GM19438 (cell line): Measurements from ENCODE around the gene TM9SF4.
"Not testable (repeated sequence)": the region's sequence is repeated elsewhere in the genome, so short reads cannot be mapped to it uniquely, and the experiment has no call there.

Experiments
- ATAC-seq: cut with Tn5 transposase; IDR thresholded peaks from one replicate; pipeline ENCODE4 v1.9.1; 2021; ENCODE audit warnings: low read depth; ENCODE audit not compliant: unreplicated experiment

Gene TM9SF4

DNA sequence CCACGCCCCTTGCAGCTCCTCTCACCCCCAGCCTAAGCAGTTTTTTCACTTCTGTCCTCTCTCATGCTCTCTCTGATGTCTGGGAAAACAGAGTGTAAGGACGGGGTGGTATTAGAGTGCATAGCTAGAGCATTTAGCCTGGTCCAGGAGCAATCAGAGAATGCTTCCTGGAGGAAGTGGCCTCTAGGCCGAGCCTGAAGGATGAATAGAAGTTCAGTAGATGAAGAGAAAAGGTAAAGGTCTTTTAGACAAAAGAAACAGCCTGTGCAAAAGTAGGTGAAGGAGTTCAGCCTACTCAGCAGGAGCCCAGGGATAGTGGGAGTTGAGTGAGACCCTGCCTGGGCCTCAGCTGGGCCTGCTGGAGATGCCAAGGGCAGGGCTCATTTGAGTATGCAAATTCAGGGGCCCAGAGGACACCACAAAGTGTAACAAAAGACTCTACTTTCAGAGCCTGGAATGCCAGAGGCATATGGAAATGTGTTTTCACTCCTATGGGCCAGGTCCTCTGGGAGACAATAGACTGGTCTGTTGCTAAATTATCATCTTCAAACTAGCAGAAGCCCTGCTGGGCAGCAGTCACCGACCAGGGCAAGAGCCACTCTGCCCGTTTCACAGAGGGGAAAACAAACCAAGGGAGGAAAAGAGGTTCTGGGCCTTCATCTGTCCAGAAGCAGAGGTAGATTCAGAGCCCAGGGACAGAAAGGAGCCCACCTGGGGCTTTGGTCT is 19.7 kb upstream of the TM9SF4 start:
- ATAC-seq: no peak

GRCh38 chr20:32091888-32092346 is 17.6 kb upstream of the TM9SF4 start:
- ATAC-seq: no peak

- ATAC-seq: no peak
Measured at GRCh38 chr20:32098786-32099185, 10.7 kb upstream of the TM9SF4 start.

- no peak for ATAC-seq
Measured at GRCh38 chr20:32108814-32109391, 611 bp upstream of the TM9SF4 start.

GRCh38 chr20:32110173-32110704 is 725 bp downstream of the TM9SF4 start:
- ATAC-seq: no peak

GRCh38 chr20:32110727-32111126 is 1.2 kb downstream of the TM9SF4 start:
- ATAC-seq: no peak

- ATAC-seq: no peak
Measured at GRCh38 chr20:32111156-32111686, 1.7 kb downstream of the TM9SF4 start.

- no peak for ATAC-seq
Measured at GRCh38 chr20:32111753-32112152, 2.2 kb downstream of the TM9SF4 start.

GRCh38 chr20:32112841-32113240 is 3.3 kb downstream of the TM9SF4 start:
- no peak for ATAC-seq

DNA sequence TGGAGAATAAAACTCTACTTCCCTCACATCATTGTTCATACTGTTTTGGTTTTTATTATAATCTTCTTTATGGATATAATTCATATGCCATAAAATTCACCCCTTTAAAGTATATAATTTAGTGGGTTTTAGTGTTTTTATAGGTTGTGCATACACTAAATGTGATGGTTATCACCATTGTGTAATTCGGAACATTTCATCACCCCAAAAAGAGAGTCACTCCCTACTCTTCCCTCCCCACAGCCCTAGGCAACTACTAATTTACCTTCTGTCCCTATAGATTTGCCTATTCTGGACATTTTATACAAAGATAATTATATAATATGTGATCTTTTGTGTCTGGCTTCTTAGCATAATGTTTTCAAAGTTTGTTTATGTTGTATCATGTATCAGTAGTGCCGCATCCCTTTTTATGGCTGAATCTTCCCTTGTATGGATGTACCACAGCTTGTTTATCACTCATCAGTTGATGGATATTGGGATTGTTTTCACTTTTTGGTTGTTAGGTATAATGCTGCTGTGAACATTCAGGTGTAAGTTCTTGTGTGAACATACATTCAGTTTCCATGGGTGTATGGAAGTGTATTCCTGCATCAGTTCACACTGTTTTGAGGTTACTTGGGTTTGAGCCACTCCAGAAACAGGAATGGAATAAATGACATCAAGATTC is 4.2 kb downstream of the TM9SF4 start:
- no peak for ATAC-seq

DNA sequence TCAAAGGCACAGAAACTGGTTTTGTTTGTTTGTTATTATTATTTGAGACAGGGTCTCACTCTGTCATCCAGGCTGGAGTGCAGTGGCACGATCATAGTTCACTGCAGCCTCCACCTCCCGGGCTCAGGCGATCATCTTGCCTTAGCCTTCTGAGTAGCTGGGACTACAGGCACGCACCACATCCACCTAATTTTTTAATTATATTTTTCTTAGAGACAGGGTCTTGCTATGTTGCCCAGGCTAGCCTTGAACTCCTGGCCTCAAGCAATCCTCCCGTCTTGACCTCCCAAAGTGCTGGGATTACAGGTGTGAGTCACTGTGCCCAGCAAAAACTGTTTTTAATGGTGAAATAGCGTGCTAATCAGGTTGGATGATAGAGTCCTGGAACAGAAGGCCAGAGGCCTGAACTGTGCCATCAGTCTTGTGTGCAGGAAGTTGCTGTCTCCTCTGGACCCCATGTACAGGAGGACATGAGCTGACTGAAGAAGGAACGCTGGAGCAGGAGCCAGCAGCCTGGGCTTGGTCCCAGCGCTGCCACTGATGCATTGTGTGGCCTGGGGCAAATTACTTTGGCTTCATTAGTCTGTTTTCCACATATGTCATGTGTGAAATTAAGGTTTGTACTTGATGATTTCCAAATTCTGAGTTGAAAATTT is 4.9 kb downstream of the TM9SF4 start:
- ATAC-seq: no peak

DNA sequence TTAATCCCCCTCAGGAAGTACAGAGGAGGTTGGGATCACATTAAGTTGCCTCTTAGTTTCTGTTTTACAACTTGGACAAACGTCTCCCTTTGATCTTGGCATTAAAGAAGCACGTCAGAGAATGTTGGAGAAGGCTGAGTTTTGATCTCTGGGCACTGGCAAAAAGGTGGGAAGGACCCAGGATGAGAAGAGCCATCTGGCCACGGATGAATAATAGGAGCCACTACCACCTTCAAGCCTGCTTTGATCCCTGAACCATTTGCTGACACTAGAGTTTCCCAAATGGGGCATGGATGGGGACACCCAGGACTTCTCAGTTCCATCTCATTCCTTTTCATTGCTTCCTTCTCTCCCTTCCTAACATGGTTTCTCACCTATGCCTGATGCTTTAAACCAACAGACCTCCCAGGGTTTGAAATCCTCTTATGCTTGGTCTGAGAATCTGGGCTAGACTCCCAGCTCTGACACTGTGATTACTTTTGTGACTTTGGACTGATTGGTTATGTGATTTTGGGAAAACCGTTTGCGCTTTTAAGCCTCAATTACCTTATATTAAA is 5.8 kb downstream of the TM9SF4 start:
- ATAC-seq: no peak

GRCh38 chr20:32116079-32116521 is 6.6 kb downstream of the TM9SF4 start:
- ATAC-seq: no peak

DNA sequence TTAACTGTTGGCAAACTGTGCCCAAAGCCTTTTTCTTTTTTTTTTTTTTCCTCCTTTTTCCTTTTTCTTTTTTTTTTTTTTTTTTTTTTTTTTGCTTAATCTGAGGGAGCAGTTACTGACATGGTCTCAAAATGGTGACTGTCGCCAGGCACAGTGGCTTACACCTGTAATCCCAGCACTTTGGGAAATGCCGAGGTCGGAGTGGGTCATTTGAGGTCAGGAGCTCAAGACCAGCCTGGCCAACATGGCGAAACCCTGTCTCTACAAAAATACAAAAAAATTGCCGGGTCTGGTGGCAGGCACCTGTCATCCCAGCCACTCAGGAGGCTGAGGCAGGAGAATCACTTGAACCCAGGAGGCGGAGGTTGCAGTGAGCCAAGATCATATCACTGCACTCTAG is 7.3 kb downstream of the TM9SF4 start:
- ATAC-seq: not testable (repeated sequence)

- not testable (repeated sequence) for ATAC-seq
Measured at GRCh38 chr20:32118427-32118826, 8.9 kb downstream of the TM9SF4 start.

- no peak for ATAC-seq
Measured at GRCh38 chr20:32119734-32120133, 10.2 kb downstream of the TM9SF4 start.

- not testable (repeated sequence) for ATAC-seq
Measured at GRCh38 chr20:32121908-32122307, 12.4 kb downstream of the TM9SF4 start.

GRCh38 chr20:32123088-32123487 is 13.6 kb downstream of the TM9SF4 start:
- no peak for ATAC-seq

- no peak for ATAC-seq
Measured at GRCh38 chr20:32124916-32125454, 15.5 kb downstream of the TM9SF4 start.

DNA sequence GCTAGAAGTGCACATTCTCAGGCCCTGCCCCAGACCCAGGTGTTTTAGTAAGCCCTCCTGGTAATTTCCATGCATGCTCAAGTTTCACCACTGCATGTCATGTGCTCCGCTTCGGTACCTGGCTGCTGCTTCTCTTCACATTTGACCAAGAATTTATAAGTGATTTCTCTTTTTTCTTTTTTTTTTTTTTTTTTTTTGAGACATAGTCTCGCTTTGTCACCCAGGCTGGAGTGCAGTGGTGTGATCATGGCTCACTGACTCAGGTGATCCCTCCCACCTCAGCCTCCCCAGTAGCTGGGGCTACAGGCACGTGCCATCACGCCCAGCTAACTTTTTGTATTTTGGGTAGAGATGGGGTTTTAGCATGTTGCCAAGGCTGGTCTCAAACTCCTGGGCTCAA is 16.0 kb downstream of the TM9SF4 start:
- no peak for ATAC-seq
